Measurements from ENCODE around the gene LRMDA.

DNA sequence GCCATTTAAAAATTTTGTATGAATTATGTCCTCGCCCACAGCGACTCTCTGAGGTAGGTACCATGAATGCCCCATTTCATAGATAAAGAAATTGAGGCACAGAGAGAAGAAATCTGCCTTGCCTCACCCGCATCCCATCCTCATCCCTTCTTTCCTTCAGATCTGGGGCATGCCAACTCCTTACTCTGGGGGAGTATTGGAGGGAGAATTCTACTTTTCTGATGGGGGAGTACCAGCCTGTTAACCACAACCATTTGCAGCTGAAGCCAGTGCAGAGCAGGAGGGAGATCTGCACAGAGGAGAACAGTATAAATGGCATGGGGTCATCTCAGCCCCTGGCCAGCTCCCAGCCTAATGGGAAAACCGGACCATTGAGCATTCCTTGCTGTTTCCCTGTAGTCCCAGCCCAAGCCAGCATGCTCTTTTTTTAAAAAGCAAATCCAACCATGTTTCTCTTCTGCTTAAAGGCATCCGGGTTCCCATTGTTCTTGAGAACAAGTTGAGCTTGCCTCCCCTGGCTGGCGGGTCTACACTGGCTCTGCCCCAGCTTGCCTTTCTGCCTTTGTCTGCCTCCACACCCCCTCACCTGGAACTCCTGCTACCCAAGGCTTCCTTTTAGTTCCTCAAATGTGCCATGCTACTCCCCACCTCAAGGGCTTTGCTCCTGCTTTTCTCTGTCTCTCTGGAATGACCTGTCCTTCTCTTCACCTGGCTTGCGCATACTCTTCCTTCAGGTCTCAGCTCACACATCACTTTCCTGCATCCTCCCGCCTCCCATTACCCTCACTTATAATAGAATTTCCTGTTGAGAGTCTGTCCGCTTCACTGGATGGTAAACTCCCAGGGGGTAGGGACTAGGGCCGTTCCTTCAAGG lies 21.1 kb upstream of the LRMDA start:
- no peak for TF ChIP-seq CTCF (tag by site-specific recombination; IDR thresholded peaks at IDR 0.05)
- 0 out of 2 replicates have a peak, but pooled peaks have one; percentile 28 for TF ChIP-seq REST (tag by site-specific recombination; IDR thresholded peaks at IDR 0.05)
